UCSD-AML1 (cell line): Measurements from ENCODE around the gene GRIP1.

Experiments used
- DNase-seq: peaks from one replicate; lab custom pipeline; 2025; ENCODE audit not compliant: unreplicated experiment; lab: John Stamatoyannopoulos, UW

Gene GRIP1

DNA sequence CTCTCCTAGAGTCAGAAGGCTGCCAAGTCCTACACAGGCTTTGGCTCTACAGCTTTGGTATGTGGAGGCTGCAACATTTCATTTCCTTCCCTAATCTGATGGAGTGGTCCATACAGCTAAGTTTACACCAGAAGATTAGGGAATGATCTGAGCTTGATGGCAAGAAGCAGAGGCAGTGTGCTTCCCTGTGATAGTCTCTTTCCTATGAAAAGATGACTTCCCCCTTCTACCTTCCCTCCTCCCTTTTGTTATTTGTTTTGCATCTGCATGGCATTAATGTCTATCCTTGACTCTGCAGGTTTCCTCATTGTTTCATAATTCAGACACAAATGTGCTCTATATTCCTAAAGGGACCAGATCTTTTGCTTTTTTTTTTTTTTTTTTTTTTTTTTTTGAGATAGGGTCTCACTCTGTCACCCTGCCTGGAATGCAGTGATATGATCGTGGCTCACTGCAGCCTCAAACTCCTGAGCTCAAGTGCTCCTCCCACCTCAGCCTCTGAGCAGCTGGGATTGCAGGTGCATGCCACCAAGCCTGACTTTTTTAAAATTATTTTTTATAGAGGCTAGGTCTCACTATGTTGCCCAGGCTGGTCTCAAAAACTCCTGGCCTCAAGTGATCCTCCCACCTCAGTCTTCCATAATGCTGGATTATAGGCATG is 76.3 kb downstream of the GRIP1 start:
- DNase-seq: no peak

DNA sequence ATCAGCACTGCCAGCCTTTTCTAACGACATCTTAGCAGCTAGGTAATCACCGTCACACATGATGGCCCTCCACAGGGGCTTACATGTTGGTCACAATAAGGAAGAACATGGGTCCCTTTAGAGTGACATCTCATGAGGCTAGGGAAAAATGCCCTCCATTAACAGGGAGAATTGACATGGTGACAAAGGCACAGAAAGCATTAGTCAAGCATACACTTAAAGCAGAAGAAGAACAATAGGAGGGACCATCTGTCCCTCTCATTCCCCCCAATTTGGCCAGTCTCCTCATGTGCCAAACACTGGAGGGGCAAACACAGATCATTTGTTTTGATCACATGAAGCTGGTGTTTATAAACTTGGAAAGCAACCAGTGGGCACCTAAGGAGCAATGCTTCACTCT is 78.0 kb downstream of the GRIP1 start:
- DNase-seq: no peak

DNA sequence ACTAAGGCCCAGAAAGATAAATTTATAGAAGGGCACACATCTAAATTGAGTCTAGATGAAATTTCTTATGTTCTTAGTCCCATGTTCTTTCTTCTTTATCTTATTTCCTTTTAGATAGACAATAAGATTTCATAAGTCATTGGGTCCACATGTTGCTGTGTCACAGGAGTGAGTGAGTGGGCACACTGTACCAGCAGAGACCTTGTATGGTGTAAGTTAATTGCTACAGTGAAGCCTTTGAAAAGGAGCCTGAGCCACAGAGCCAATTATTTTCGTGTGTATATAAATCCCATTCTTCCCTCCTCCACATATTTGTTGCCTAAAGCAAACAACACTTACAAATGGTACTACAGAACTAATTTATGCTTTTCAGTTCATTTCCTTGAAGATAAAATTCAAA is 79.1 kb downstream of the GRIP1 start:
- DNase-seq: no peak

DNA sequence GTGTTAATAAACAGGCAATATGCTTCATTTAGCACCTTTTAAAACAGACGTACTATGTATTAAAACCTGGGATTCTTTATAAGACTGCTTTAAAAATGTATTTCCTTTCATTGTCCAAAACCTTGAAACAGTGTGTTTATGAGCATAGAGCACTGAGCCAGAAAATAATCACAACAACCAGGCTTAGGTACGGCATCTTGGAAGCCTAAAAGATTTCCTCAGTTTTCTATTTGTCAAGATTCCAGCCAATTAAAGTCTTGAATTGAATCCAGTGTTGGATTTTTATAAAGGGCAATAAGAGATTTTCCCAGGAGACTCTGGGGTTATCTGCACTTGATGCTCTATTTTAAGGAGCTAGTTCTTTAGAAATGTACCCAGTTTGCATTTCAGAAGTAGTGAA is 80.3 kb downstream of the GRIP1 start:
- no peak for DNase-seq

DNA sequence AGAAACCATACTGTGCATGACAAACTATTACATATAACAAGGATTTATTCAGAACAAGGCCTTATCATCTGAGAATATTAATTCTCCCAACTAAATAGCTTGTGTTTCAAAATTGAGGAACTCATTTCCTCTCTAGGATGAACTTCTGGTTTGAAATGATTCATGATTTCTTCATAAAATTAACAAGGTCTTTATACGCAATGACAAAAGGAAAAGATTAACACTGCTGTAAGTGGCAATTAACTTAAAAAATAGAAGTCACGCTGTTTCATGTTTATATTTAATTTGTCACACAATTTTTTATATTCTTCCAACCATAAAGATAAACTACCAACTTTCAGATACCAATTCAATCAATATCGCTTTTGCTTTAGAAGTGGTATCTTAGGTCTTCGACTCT is 80.8 kb downstream of the GRIP1 start:
- no peak for DNase-seq

DNA sequence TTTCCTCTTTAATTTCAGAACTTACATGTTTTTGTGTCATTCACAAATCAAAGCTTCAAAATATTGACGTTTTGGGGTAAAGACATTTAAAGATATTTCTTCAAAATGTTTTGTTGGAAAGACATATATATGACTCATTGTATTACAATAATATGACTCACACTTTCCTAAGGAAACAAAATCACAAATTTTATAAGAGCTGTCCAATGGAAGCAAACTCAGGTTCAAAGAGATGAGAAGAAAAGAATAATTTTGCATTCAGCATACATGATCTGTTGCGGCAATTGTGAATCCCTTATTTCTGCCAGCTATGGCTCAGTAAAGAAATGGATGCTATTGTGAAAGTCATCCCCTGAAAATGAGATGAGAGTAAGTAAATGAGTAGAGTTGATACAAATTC is 82.7 kb downstream of the GRIP1 start:
- no peak for DNase-seq

DNA sequence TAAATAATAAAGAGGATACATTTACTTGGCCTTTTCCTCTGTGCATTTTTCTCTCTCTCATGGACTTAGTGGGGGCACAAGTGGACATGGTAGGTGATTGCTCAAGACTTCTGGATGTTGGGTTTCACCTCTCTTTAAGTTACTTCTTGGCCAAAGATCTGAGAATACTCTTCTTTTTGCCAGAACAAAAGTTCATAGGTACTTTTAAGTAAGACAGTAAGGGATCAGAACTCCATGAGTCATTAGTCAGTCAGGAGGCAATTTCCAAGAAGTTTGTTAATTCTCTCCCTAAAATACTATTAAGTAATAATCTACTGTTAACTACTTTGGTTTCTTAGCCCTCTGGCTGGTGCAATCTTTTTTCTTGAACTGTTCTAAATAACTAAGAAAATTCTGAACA is 84.2 kb downstream of the GRIP1 start:
- DNase-seq: no peak

DNA sequence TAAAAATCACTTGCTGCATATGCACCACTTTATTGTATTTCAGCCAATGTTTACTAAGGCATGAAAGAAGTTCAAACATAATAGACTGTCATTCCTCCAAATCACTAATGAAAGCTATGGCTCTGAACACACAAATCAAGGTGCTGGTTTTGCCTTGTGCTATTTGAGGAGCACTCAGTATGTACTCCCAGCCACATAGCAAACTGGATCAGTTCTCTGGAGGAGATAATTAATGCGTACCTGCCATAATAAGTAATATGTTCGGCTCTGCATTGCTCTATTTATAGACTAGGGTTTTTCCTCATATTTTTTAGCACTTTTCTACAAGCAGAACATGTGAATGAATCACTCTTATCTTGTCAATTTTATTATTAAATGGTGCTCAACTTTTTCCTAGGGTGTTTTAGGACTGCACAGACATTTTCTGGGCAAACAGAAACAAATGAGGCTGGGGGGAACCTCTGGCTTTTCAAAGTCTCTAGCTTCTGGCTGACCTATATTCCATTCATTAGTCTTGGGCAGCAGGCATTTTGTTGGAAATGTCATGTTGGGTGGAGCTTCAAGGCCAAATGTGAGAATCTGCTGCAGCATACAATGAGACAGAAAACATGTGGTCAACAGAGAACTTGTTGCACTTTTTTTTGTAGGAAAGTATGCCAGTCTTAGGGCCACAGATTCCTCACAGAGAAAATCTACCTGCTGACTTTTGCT is 88.4 kb downstream of the GRIP1 start:
- no peak for DNase-seq

DNA sequence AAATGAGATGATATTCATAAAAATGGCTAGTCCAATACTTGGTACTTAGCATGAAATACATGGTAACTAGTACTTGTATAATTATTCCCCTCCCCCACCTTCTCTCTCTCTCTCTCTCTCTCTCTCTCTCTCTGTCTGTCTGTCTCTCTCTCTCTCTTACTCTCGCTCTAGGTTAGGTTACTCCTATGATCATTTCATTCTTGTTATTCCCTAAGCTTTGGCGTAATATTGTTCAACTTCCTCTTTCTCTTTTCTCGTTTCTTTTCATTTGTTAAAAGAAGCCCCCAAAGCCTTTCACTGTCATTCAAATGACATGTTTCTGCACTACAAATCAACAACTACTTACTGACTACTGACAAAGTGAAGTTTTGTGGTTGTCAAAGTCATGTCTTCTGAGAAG is 89.8 kb downstream of the GRIP1 start:
- DNase-seq: no peak

DNA sequence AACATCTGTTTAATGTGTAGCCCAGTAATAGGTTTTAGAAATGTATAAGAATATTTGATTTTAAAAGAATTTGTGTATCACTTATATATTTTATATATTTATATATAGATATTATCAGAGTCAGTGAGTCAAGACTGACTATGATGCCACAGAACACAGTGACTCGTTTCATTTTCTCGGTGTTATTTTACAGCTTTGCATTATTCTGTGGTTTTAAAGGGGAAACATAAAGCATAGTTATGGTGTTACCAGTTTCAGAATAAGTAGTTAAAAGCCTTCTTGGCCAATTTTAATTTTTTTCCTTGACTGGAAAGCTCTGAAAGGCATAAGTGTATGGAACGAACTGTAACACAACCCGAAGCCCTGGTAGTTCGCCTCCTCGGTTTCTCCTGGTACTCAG is 91.0 kb downstream of the GRIP1 start:
- DNase-seq: no peak

DNA sequence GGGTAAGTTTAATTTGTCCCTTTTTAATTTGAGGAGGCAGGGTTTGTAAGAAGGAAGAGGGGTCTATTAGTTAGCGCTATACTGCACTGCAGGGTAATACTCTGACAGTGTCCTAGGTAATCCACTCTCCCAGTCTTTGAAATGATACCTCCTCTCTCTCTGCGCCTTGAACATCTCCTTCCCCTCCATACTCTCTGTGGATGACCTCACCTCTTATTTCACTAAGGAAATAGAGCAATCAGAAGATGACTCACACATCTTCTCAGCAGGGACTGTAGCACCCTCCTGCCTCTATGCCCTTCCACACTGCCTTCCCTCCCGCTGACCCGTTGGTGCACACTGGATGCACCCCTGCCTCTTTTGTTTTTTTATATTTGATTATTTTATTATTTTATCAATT is 94.2 kb downstream of the GRIP1 start:
- no peak for DNase-seq

DNA sequence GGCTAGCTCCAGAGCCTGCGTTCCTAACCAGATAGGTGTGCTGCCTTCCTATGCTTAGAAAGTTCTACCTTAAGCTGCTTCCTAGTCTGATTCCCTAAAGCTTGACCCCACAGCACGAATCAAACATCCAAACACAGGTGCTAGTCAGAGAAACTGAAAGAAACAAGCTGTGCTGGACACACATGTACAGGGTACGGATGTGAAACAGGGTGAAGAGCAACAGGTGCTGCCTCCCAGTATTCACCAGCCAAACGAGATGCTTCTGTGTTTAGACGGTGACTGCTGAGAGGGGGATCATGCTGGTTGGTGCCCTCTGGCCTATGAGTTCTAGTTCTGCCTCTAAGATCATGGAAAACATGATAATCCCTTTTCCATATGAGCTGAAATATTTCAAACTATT is 105.3 kb downstream of the GRIP1 start:
- DNase-seq: no peak

DNA sequence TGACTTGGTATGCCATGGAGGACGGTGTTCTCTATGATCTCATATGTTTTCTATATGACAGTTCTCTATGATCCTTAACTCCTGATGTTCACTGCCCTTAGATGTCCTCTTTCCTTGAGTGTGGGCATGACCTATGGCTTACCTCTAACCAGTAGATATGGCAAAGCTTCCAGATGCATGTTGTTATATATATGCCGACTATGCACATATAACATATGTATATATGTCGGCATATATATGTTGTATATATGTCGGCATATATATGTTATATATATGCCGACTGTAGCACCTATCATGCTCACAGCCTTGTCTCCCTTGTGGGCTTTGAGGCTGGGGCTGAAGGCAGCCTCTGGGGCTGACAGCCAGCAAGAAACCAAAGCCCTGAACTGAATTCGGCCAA is 106.0 kb downstream of the GRIP1 start:
- DNase-seq: no peak

DNA sequence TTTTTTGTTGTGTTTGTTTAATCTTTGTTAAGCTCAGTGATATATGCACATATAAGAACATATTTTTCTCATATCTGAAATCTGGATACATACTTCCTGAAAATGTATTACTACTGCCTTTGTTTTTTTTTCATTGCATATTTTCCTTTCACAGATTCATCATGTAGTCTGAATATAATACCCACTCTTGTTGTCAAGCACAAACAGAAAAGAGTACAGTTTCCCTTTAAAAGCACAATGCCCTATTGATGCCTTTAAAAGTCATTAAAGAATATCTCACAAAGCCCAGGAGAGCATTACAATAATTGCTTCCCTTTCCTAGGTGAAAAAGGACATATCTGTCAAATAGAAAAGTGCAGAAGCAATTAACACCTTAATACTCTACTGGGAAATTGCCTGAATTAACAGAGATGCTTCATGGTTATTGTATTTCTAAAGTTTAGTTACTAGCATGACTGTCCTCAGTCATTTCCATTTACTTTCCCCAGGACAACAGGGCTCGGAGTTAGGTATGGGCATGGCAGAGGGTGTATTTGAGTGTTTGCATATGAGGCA is 107.4 kb downstream of the GRIP1 start:
- DNase-seq: no peak

DNA sequence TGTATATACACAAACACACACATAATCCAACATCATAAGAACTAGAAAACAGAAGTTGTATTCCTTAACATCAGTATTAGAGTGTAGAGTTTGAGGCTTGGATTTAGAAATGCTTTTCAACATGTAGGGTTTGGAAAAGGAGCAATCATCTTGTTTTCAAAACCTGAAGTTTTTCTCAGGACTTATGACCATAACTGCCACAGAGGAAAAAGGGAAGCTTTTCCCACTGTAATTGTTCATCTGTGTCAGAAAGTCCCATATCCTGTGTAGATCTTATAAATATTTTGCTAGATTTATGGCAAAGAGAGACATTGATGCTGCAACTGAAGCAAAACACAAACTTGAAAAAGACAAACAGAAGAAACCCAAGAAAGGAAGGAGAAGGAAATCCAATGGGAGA is 115.7 kb downstream of the GRIP1 start:
- DNase-seq: no peak

DNA sequence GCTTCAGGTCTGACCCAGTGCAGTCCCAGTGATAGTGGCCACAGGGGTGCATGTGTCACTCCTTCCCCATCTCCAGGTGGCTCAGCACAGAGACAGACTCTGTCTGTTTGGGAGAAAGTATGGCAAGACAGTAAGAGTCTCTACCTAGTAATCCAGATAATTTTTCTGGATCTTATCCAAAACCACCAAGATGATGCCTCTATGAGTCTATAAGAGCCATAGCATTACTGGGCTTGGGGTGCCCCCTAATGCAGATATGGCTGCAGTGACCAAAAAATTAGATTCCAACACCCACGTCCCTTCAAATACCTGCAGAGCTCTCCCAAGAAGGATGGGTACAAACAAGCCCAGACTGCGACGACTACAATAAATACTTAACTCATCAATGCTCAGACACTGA is 123.8 kb downstream of the GRIP1 start:
- no peak for DNase-seq

DNA sequence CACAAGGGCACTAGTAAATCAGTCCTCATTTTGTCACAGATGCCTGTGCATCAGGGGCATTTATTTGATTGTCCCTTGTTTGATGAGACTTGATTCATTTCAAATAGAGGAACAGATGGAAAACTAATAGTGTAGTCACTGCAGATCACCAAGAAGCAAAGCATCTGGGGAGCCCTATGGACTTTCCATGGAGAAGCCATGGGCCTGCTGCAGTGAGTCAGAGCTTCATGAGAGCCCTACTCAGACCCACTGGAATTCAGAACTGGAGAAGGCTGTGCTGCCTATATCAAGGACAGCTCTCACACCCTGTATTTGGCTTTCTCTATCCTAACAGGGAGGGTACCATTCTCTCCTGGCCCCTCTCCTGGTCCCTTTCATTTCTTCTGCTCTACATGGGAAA is 126.2 kb downstream of the GRIP1 start:
- DNase-seq: no peak

DNA sequence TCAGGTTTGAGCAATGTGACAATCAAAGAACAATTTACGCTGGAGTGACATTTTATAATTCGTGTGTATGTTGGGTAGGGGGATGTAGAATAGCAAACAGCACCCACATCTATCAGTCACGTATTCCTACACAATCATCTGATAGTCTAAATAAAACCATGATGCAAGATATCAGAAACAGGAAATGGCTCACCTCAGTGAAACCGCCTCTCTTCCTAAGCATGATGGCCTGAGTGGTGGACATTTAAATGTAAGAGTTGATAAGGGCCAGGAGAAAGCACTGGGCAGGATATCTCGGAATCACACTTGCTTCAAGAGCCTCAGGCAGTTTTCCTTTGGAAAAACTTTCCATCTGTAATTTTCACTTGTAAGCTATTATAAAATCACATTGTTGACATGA is 128.2 kb downstream of the GRIP1 start:
- DNase-seq: no peak

DNA sequence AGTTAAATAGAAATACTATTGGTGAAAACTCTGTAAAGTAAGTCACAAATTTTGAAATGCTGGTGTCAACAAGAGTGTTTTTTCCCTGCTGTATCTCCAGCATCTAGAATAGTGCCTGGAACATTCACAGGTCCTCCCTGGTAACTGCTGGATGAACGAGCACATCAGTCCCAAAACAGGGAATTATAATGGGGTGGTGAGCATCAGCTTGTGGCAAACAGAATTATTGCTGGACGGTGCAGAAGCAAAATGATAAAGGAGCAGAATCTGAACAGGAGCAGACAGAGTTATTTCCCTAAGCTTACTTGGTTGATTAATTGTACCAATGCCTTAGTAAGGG is 129.9 kb downstream of the GRIP1 start:
- DNase-seq: no peak

DNA sequence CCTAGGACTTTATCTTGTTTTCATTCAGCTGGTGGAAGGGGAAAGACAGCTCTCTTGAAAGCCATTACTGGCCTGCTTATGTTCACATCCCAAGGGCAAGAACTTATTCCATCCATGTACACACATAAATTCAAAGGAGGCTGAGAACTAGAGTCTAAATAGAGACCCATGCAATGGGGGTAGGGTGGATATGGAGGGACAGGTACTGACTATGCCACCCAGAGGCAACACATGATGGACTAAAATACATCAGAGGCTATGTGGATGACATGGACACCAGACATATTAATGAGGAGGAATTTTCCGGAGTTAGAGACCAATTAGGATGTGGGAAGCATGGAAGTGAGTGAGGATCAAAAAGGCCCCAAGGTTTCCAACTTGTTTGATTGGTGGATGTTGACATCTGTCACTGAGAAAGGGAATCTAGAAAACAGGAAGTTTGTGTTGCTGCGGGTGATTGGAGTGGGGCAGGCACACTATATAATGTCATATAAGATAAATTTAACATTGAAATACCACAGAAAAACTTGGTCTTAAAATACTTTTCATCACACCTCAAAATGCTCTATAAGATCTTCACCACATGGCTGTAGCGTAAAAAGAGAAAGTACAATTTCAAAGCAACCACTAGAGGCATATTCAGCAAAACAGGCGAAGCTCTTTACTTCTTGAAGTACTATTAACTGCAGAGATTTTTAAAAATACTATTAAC is 130.4 kb downstream of the GRIP1 start:
- DNase-seq: no peak

DNA sequence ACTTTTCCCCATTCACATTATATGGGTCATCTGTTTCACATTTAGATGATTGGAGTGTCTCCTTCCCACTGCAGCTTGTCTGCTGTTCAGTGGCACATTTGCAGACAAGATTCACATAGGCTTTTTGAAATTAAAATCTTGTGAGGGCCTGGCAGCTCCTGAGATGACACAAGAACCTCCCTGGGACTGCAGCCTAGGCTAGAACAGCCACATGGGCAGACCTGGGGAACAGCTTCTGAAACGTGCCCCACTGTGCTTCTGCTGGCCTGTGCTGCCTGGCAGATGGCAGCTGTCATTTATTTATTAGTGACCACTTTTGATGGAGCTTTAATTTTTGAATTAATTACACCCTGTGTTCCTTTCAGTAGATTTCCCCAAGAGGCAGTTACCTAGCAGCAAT is 137.4 kb downstream of the GRIP1 start:
- no peak for DNase-seq

DNA sequence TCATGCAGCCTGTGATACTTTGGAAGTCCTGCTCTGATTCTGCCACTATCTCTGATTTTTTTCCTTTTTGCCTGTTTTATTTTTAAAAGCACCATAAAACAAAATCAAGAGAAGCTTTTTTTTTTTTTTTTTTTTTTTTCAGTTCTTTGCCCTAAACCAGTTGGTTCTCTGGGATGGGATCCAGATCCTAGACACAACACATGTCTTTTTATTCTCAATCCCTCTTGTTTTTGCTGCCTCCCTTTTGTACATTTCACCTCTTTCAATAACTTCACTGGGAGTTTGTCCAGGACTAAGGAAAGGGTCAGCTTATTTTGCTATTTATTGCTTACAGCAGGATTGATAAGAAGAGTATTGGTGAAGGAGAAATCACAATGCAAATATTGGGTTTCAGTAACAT is 139.4 kb downstream of the GRIP1 start:
- no peak for DNase-seq
